ENCODE results near the gene SELPLG.

DNA sequence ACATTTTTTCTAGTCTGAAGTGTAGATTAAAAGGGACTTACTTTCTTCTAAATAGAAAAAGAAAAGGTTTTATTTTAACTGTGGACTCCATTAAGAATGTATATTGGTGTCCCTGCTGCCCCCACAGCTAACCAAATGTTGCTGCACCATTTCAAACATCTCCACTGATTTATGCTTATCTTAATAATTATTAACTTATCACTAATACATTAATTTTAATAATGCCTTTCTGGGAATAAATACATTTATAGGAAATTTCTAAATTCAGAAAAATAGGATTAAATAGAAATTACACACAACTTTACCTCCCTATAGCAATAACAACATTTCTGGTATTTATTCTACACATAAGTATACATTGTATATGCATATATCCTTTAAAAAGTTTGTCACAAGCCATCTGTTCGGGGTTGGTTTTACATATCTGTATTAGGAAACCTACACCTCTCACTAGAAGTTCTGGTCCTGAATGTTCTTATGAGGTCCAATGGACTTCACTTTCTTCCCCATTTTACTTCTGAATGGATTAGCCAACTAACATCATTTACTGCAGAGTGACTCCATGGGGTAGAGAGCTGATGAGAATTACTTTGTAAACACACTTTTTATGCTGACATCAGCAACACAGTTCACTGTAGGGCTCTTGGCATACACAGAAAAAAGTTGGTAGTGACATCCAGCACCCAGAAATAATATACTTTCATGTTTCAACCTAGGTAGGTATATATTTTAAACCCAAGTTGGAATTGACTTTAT lies 9.4 kb upstream of the SELPLG start:
- TF ChIP-seq, protein P1, sequence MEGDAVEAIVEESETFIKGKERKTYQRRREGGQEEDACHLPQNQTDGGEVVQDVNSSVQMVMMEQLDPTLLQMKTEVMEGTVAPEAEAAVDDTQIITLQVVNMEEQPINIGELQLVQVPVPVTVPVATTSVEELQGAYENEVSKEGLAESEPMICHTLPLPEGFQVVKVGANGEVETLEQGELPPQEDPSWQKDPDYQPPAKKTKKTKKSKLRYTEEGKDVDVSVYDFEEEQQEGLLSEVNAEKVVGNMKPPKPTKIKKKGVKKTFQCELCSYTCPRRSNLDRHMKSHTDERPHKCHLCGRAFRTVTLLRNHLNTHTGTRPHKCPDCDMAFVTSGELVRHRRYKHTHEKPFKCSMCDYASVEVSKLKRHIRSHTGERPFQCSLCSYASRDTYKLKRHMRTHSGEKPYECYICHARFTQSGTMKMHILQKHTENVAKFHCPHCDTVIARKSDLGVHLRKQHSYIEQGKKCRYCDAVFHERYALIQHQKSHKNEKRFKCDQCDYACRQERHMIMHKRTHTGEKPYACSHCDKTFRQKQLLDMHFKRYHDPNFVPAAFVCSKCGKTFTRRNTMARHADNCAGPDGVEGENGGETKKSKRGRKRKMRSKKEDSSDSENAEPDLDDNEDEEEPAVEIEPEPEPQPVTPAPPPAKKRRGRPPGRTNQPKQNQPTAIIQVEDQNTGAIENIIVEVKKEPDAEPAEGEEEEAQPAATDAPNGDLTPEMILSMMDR (IDR thresholded peaks at IDR 0.05; ENCODE audit: poor library complexity, severe bottlenecking), result no peak
- no peak for TF ChIP-seq POLR2AphosphoS5 (IDR thresholded peaks at IDR 0.05)
- no peak for TF ChIP-seq EZH2 (IDR thresholded peaks at IDR 0.05; ENCODE audit: borderline replicate concordance, insufficient read depth, low read length, poor library complexity, severe bottlenecking)
- no peak for TF ChIP-seq TAF1 (IDR thresholded peaks at IDR 0.05; ENCODE audit: low read depth)
- no peak for TF ChIP-seq RAD21 (conservative IDR thresholded peaks at IDR 0.05)
- TF ChIP-seq EP300 (conservative IDR thresholded peaks at IDR 0.05; ENCODE audit: poor library complexity, severe bottlenecking), result no peak
- no peak for TF ChIP-seq MXI1 (conservative IDR thresholded peaks at IDR 0.05; ENCODE audit: poor library complexity, severe bottlenecking)
